ENCODE data around the gene ACP3. TPM values are rescaled to one million over a fixed set of nuclear protein-coding genes. Genes with fewer than 3 reads are reported as not detected.

Gene ACP3
- polyA plus RNA-seq, 4 donors: 59.5 to 84.0 (median 70.8) TPM

GRCh38 chr3:132401255-132401654 lies 84.0 kb downstream of the ACP3 start:
- DNase-seq (ENCODE audit: low read depth in 4 of 4, low spot score in 2 of 4): no peak

- DNase-seq (ENCODE audit: low read depth in 4 of 4, low spot score in 2 of 4): no peak
Measured at GRCh38 chr3:132404276-132404675, 87.1 kb downstream of the ACP3 start.

GRCh38 chr3:132405188-132405587 lies 88.0 kb downstream of the ACP3 start:
- no peak for DNase-seq (ENCODE audit: low read depth in 4 of 4, low spot score in 2 of 4)

GRCh38 chr3:132405609-132406299 lies 88.5 kb downstream of the ACP3 start:
- DNase-seq (ENCODE audit: low read depth in 4 of 4, low spot score in 2 of 4): no peak

- no peak for DNase-seq (ENCODE audit: low read depth in 4 of 4, low spot score in 2 of 4)
Measured at GRCh38 chr3:132406587-132406986, 89.4 kb downstream of the ACP3 start.

GRCh38 chr3:132407025-132407424 lies 89.8 kb downstream of the ACP3 start:
- no peak for DNase-seq (ENCODE audit: low read depth in 4 of 4, low spot score in 2 of 4)

Other genes with a start within 250 kb of the ACP3 start
- 10 to 100 TPM; 41.7 to 61.0 (median 49.1) TPM for gene DNAJC13, start 100.1 kb downstream of the ACP3 start, polyA plus RNA-seq (ENCODE audit: insufficient read length in 4 of 4)